Coronary artery (tissue), 2 donors: ENCODE data around the gene AGBL1.

ENCODE experiments used
- DNase-seq: peaks from one replicate; pipeline ENCODE4 v3.0.0-alpha.2; 2017; ENCODE audit warnings: low spot score
- H3K27ac ChIP-seq, 2 donors: fragments of 200-600 bp; sonication (generic); one replicate each; pipeline ENCODE4 v1.5.1; 2016 to 2019
- H3K4me3 ChIP-seq: fragments of 200-600 bp; sonication (generic); 2 replicates; pipeline ENCODE4 v1.5.1; 2016; ENCODE audit warnings: mild to moderate bottlenecking, moderate library complexity
- TF ChIP-seq, protein P1 (sequence below): fragments of 200-600 bp; sonication (generic); IDR thresholded peaks from one replicate; pipeline ENCODE4 v1.5.1; 2019; ENCODE audit warnings: antibody characterized with exemption

AGBL1 gene

DNA sequence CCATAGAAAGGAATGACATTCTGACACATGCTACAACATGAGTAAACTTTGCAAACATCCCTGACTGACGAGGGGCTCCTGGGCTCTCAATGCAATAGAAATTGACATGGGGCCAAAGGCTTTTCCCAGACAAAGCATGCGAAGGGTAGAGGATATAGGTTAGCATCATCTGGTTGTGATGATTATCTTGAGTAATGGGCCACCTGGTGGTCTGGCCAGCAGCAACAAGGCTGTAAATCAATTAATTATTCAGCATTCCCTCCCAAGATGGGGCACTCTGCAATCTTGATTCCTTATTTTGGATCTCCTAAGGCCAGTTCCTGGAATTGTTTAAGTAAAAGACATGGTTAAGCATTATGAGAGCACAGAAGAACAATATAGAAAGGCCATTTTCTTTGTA lies 99.2 kb downstream of the AGBL1 start:
- H3K27ac ChIP-seq: no peak overlapping the region
- DNase-seq: no peak
- H3K4me3 ChIP-seq: no peak overlapping the region
- TF ChIP-seq, protein P1, sequence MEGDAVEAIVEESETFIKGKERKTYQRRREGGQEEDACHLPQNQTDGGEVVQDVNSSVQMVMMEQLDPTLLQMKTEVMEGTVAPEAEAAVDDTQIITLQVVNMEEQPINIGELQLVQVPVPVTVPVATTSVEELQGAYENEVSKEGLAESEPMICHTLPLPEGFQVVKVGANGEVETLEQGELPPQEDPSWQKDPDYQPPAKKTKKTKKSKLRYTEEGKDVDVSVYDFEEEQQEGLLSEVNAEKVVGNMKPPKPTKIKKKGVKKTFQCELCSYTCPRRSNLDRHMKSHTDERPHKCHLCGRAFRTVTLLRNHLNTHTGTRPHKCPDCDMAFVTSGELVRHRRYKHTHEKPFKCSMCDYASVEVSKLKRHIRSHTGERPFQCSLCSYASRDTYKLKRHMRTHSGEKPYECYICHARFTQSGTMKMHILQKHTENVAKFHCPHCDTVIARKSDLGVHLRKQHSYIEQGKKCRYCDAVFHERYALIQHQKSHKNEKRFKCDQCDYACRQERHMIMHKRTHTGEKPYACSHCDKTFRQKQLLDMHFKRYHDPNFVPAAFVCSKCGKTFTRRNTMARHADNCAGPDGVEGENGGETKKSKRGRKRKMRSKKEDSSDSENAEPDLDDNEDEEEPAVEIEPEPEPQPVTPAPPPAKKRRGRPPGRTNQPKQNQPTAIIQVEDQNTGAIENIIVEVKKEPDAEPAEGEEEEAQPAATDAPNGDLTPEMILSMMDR: no peak

DNA sequence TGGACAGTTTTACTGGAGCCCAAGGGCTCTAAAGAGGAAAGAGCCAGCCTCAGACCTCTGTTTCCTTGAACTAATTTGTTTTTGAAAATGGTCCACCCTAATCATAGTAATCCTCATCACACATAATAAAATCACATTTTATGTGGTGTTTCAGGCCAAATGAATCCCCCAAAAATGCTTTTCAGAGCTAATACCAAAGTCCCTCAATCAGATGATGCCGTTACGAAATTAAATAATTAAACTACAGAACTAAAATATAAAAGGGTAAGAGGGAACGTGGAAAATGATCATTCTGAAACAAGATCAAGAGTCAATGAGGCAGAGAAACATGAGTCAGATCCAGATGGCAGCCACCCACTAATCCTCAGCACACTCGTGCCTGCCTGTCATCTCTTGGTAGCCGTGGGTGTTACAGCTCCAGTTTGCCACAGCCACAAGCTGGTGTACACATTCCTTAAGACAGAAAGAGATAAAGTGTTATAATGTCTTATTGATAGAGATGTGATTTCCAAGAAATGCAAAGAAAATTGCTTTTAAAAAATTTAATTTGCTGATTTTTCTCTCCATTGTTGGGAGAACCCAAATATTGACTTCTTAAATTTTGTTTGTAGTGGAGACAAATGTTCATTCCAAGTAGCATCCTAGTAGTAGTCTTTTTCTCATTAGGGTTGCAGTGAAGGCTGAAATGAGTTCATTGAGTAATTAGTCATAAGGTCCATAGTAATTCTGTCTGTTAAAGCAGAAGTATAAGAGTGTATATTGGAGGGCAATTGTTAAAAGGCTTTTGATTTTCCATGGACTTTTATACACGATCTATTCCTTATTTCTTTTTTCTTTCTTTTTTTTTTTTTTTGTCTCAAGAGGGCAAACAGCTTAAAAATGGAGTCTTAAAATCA lies 104.2 kb downstream of the AGBL1 start:
- no peak overlapping the region for H3K4me3 ChIP-seq
- TF ChIP-seq, protein P1: no peak
- DNase-seq: no peak
- no peak overlapping the region for H3K27ac ChIP-seq

DNA sequence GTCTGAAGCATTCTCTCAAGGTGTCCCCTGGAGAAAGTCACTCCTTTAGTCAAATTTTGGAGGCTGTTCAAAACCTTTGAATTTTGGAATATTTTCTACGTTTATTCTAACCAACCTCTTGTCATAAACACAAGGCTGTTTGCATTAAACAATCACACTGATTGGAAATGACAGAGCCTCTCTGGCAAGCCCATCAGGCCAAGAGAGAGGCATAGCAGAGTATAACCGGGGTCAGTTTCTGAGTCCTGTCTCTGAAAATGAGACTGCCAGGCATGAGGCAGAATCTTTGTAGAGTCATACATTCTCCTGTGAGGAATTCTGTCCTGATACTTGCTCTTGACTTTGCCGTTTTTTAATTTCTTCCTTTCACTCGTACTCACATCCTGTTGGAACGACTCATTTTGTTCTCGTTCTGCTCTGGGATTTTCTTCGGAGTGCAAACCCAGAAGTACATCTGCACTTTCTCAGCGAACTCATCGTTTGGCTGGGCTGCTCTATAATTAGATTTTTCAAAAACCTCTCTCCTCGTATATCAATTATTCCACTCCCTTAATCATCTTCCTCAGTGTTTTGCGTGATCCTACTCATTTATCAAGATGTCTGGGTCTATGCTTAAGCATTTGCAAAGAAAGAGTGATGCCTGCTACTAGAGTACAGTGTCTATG lies 114.2 kb downstream of the AGBL1 start:
- Histone ChIP-seq H3K27ac (no peak overlapping the region), H3K4me3 (no peak overlapping the region)
- no peak for DNase-seq
- TF ChIP-seq, protein P1: no peak

DNA sequence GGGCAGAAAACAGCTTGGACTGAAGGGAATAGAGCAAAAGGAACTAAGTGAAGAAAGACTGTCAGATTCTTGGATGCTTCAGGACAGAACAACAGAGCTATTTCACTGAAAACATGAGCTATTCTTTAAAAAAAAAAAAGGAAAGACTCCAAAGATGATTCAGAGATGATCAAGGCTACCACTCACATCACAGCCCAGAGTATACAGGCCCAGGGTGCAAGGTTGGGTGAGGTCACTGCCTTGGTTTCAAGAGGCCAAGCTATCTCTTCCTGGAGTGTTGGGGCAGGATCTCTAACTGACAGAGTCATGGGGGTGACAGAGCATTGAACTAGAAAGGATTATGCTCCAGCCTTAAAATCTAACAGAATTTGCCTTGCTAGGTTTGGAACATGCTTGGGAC lies 118.1 kb downstream of the AGBL1 start:
- TF ChIP-seq, protein P1: no peak
- H3K4me3 ChIP-seq: no peak overlapping the region
- no peak overlapping the region for H3K27ac ChIP-seq
- DNase-seq: no peak

DNA sequence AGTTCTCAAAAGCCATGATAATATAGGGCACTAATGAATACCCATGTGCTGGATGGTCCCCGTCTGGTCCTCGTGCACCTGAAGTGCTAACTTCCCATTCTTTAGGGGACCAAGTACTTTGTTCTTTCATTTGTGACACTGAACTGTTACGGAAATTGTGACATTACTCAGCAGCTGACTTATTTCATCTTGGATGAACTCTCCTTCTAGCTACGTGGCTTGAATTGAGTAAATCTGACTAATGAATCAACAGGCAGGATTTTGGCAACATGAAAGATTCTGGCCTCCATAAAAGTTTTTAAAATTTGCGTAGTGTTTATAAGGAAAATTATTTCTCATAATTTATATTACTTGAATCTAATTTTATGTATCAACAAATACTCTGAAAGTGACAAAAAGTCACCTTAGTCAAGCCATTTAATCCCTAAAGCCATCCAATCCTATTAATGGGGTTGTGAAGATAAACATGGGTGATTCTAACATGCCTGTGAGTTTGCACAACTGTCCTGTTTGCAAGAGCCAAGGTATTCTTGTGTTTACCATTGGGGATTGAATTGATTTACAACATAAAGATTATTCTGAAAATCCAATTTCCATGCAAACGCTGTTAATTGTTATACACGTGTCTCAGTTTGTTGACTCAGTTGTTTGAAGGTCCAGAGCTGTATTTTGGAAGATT lies 119.9 kb downstream of the AGBL1 start:
- TF ChIP-seq, protein P1: no peak
- H3K27ac ChIP-seq: no peak overlapping the region
- no peak for DNase-seq
- H3K4me3 ChIP-seq: no peak overlapping the region

DNA sequence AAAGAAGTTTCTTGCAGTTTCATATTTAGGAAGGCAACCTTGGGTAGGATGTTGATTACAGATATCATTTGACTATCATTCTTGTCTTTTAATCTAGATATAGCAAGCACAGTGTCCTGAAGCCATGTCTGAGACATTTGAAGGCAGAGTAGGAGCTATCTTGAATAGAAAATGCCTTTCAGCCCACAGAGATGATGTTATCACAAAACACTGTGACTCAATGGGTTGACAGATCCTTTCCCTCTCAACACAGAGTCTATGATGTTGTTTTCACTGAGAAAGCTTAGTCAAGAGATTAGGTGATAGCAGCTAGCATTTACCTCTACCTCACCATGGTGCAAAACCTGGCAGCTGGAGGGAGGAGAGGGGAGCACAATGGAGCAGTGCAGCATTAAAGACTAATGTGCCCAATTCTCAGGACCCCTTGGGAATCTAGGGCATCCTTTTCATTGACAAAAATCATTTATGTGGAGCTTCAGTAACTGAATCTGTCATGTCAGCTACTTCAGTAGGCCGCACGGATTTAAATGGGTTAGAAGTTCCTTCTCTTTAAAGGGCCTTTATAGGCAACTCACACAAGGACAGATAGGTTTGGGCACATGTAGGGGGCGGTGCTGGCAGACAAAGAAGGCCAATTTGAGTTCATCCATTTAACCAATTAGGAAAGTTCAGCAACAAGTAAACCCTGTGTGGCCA lies 121.8 kb downstream of the AGBL1 start:
- DNase-seq: no peak
- no peak overlapping the region for H3K27ac ChIP-seq
- no peak overlapping the region for H3K4me3 ChIP-seq
- TF ChIP-seq, protein P1: no peak
